Suprapubic skin (tissue), 3 donors: Measurements from ENCODE around the gene STPG2.

Source experiments
- POLR2AphosphoS5 ChIP-seq, 3 donors: sonication (generic); formaldehyde crosslinking; IDR thresholded peaks; one replicate each; pipeline ENCODE4 v1.6.1; 2017; ENCODE audit warnings: antibody characterized with exemption in 3 of 3
- TF ChIP-seq, protein P1 (sequence below), 2 donors: fragments of 200-600 bp in 1 of 2; fragments of 450-650 bp in 1 of 2; sonication (generic) in 1 of 2; IDR thresholded peaks; one replicate each; pipeline ENCODE4 v1.5.1; 2016 to 2019; ENCODE audit warnings: antibody characterized with exemption in 2 of 2, mild to moderate bottlenecking in 1 of 2, moderate library complexity in 1 of 2

DNA sequence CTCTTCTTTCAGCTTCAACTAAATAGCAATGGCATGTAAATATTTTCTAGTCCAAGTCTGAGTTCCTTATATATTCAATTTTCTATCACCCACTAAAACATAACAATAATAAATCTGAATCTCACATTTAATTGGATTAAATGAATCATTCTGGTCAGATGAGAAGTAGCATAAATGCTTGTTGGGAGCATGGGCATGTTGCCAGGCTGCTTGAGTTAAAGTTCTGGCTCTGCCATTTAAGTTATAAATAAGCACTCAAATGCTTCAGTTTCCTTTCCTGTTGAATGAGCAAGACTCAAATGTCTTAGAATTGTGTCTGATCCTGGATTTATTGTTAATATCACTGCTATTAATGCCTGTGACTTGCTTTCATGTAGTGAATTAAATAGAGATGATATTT lies 496.3 kb downstream of the STPG2 start:
- TF ChIP-seq, protein P1, sequence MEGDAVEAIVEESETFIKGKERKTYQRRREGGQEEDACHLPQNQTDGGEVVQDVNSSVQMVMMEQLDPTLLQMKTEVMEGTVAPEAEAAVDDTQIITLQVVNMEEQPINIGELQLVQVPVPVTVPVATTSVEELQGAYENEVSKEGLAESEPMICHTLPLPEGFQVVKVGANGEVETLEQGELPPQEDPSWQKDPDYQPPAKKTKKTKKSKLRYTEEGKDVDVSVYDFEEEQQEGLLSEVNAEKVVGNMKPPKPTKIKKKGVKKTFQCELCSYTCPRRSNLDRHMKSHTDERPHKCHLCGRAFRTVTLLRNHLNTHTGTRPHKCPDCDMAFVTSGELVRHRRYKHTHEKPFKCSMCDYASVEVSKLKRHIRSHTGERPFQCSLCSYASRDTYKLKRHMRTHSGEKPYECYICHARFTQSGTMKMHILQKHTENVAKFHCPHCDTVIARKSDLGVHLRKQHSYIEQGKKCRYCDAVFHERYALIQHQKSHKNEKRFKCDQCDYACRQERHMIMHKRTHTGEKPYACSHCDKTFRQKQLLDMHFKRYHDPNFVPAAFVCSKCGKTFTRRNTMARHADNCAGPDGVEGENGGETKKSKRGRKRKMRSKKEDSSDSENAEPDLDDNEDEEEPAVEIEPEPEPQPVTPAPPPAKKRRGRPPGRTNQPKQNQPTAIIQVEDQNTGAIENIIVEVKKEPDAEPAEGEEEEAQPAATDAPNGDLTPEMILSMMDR (IDR thresholded peaks at IDR 0.05): no peak
- TF ChIP-seq POLR2AphosphoS5 (IDR thresholded peaks at IDR 0.05): no peak
